Measurements from ENCODE around the gene SNU13. TPM values are rescaled to one million over a fixed set of nuclear protein-coding genes. Genes with fewer than 3 reads are reported as not detected.
"Not testable (repeated sequence)": the region's sequence is repeated elsewhere in the genome, so short reads cannot be mapped to it uniquely, and the experiment has no call there.

The SNU13 gene
- total RNA-seq: 183 and 246 TPM in 2 replicates

- peak within 1 kb of the TSS; percentile 75 for H3K4me3 ChIP-seq (ENCODE audit: low read depth, low read length)
- TF ChIP-seq CTCF (conservative IDR thresholded peaks at IDR 0.05; ENCODE audit: low read depth, low read length): no peak
- DNase-seq (ENCODE audit: low read depth): no peak
These were observed at the start of gene SNU13 for GRCh38 chr22:41688365-41689211. Gene SNU13 (minus strand): TSS chr22:41688867. CDS start chr22:41688796, 71 bp downstream.

- DNase-seq (ENCODE audit: low read depth): not testable (repeated sequence)
These were observed 44.6 kb upstream of the SNU13 start for GRCh38 chr22:41733241-41733640.

DNA sequence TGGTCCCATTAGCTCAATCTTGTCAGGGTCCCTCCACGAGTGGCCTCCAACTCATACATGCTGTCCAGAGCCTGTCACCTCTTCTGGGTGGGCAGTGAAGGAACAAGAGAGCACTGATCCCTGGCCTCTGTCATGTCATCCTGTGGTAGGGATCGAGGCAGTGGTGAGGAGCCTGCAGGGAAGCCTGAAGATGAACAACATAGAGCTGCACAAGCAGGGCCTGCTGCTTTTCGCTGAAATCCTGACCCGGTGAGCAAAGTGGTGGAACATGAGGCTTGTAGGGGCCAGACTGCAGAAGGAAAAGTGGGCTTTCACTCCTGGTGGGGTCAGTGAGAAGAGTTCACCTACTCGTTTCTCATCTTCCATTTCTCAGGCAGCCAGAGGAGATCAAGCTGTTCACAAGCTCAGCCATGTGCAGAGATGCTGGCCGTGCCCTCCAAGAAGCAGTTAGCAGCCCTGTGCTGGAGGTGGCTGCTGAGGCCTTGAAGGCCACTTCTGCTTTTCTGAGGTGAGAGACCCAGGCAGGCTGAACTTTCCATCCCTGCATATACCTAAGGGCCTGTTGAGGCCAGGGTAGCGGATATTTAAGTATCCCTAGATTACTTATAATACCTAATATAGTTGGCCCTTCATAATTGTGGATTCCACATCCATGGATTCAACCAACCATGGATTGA, 43.6 kb upstream of the SNU13 start:
- no peak overlapping the region for H3K4me3 ChIP-seq (ENCODE audit: low read depth, low read length)
- no peak for TF ChIP-seq CTCF (conservative IDR thresholded peaks at IDR 0.05; ENCODE audit: low read depth, low read length)
- DNase-seq (ENCODE audit: low read depth): no peak

More at GRCh38 chr22:41733241-41733640, 44.6 kb upstream of the SNU13 start:
- not testable (repeated sequence) for H3K4me3 ChIP-seq (ENCODE audit: low read depth, low read length)

- TF ChIP-seq CTCF (conservative IDR thresholded peaks at IDR 0.05; ENCODE audit: low read depth, low read length): no peak
- no peak overlapping the region for H3K4me3 ChIP-seq (ENCODE audit: low read depth, low read length)
- DNase-seq (ENCODE audit: low read depth): no peak
These were observed 42.9 kb upstream of the SNU13 start for GRCh38 chr22:41731609-41732008.

GRCh38 chr22:41725510-41726110, 36.9 kb upstream of the SNU13 start:
- DNase-seq (ENCODE audit: low read depth): no peak
- no peak overlapping the region for H3K4me3 ChIP-seq (ENCODE audit: low read depth, low read length)
- TF ChIP-seq CTCF (conservative IDR thresholded peaks at IDR 0.05; ENCODE audit: low read depth, low read length): no peak

GRCh38 chr22:41722496-41722895, 33.8 kb upstream of the SNU13 start:
- DNase-seq (ENCODE audit: low read depth): no peak
- H3K4me3 ChIP-seq (ENCODE audit: low read depth, low read length): no peak overlapping the region
- no peak for TF ChIP-seq CTCF (conservative IDR thresholded peaks at IDR 0.05; ENCODE audit: low read depth, low read length)

- DNase-seq (ENCODE audit: low read depth): no peak
- H3K4me3 ChIP-seq (ENCODE audit: low read depth, low read length): no peak overlapping the region
- TF ChIP-seq CTCF (conservative IDR thresholded peaks at IDR 0.05; ENCODE audit: low read depth, low read length): no peak
These were observed 24.3 kb upstream of the SNU13 start for GRCh38 chr22:41713004-41713403.
